NOMO-1 (cell line): ENCODE data around the gene PBX3.

Experiments used
- DNase-seq, 2 experiments: peaks; one replicate each; lab custom pipeline; 2025; ENCODE audit not compliant: unreplicated experiment in 2 of 2; lab: John Stamatoyannopoulos, UW

The PBX3 gene

GRCh38 chr9:126016579-126017290, 269.6 kb downstream of the PBX3 start:
- DNase-seq = no peak
